ENCODE measurements around the gene H3-3A. TPM values are rescaled to one million over a fixed set of nuclear protein-coding genes. Genes with fewer than 3 reads are reported as not detected.

H3-3A gene
- polyA plus RNA-seq, 2 of the 4 experiments (the other 2 are of a cell fraction): 457 to 530 TPM

- no peak for TF ChIP-seq FOSB (CRISPR knock-in tag; IDR thresholded peaks at IDR 0.05)
These were observed 2.3 kb downstream of the H3-3A start (continued) for GRCh38 chr1:226064816-226065248.

- no peaks in the 10 kb centered on the region for H3K9me3 ChIP-seq
- FAIRE-seq (no peak), DNase-seq (ENCODE audit: low read depth in 1 of 2, low spot score in 1 of 2) (peak in 1 of 2 experiments; percentile 31), ATAC-seq (no peak)
- peak overlapping the region; percentile 83 for H3K4me2 ChIP-seq
- no peak for TF ChIP-seq CHD2 (IDR thresholded peaks at IDR 0.05; ENCODE audit: low read length, partially characterized antibody)
- no peak for TF ChIP-seq RNF2 (IDR thresholded peaks at IDR 0.05; ENCODE audit: borderline replicate concordance, low read depth)
- TF ChIP-seq TFCP2L1 (CRISPR knock-in tag; IDR thresholded peaks at IDR 0.05): no peak
- no peak for TF ChIP-seq USF2 (IDR thresholded peaks at IDR 0.05)
- TF ChIP-seq PBX3 (IDR thresholded peaks at IDR 0.05): no peak
- no peak for TF ChIP-seq RFX5 (IDR thresholded peaks at IDR 0.05)
- TF ChIP-seq E2F6 (IDR thresholded peaks at IDR 0.05; ENCODE audit: borderline replicate concordance, low read depth): no peak
- TF ChIP-seq ZC3H11A (IDR thresholded peaks at IDR 0.05): no peak
- TF ChIP-seq ATOH8 (CRISPR knock-in tag; IDR thresholded peaks at IDR 0.05; ENCODE audit: low read depth): no peak
- TF ChIP-seq CBX2 (IDR thresholded peaks at IDR 0.05; ENCODE audit: borderline replicate concordance, low read depth): no peak
- no peak for TF ChIP-seq MAFK (IDR thresholded peaks at IDR 0.05; ENCODE audit: partially characterized antibody)
- TF ChIP-seq NR3C1 (IDR thresholded peaks at IDR 0.05): no peak
- no peak for TF ChIP-seq GATA3 (IDR thresholded peaks at IDR 0.05; ENCODE audit: borderline replicate concordance)
- TF ChIP-seq PHF8 (IDR thresholded peaks at IDR 0.05; ENCODE audit: borderline replicate concordance, low read depth): no peak
- TF ChIP-seq POLR2A (IDR thresholded peaks at IDR 0.05; ENCODE audit: low read length): no peak
- no peak for TF ChIP-seq CEBPB (IDR thresholded peaks at IDR 0.05)
- no peak for TF ChIP-seq SMC3 (IDR thresholded peaks at IDR 0.05)
- no peak for TF ChIP-seq MAZ (IDR thresholded peaks at IDR 0.05; ENCODE audit: borderline replicate concordance, low read depth, low read length)
- no peak for TF ChIP-seq ZFP36 (IDR thresholded peaks at IDR 0.05; ENCODE audit: borderline replicate concordance, partially characterized antibody)
- WGBS (ENCODE audit: missing lambda C conversion rate): 55% methylated on average over 4 of the region's 4 CpGs
- ChIA-PET CTCF (interaction anchor here (0.7 to 4.7 kb wide), 10 partner anchors 9 to 130 kb away, joined by 3 to 80 read pairs (median 5); no protein-coding TSS in a partner anchor), POLR2A (interaction anchor here (0.8 to 1.0 kb wide), 2 partner anchors 17 to 67 kb away, joined by 3 read pairs; partner anchors contain the start of gene SDE2)
- no peak overlapping the region for H3K27ac ChIP-seq
- no peak overlapping the region for H3K4me3 ChIP-seq
- H3K4me1 ChIP-seq: peaks cover 27% of the 10 kb centered on the region
These were observed 4.0 kb downstream of the H3-3A start for GRCh38 chr1:226066415-226067078.

GRCh38 chr1:226069811-226070489 is 7.4 kb downstream of the H3-3A start:
- H3K27ac ChIP-seq: no peak overlapping the region
- no peak overlapping the region for H3K4me3 ChIP-seq
- DNase-seq (ENCODE audit: low read depth in 1 of 2, low spot score in 1 of 2) (no peak), FAIRE-seq (no peak), ATAC-seq (no peak)
- no peaks in the 10 kb centered on the region for H3K9me3 ChIP-seq
- no peak overlapping the region for H3K4me2 ChIP-seq
- WGBS (ENCODE audit: missing lambda C conversion rate): 92% methylated on average over 13 of the region's 13 CpGs
- H3K4me1 ChIP-seq: peaks cover 24% of the 10 kb centered on the region
- ChIA-PET CTCF (interaction anchor here (1.2 to 4.7 kb wide), 6 partner anchors 7 to 55 kb away, joined by 3 to 30 read pairs (median 6); no protein-coding TSS in a partner anchor), POLR2A (interaction anchor here (3.1 kb wide), 1 partner anchor 13 kb away, joined by 13 read pairs; no protein-coding TSS in a partner anchor)
- TF ChIP-seq FOSL2 (IDR thresholded peaks at IDR 0.05) (no peak), FOSL2 (CRISPR knock-in tag; IDR thresholded peaks at IDR 0.05) (no peak), SMC3 (IDR thresholded peaks at IDR 0.05) (no peak), CHD4 (IDR thresholded peaks at IDR 0.05; ENCODE audit: borderline replicate concordance) (no peak), POLR2AphosphoS2 (conservative IDR thresholded peaks at IDR 0.05; ENCODE audit: low read length) (no peak), PHF8 (IDR thresholded peaks at IDR 0.05; ENCODE audit: borderline replicate concordance, low read depth) (no peak), FOSB (CRISPR knock-in tag; IDR thresholded peaks at IDR 0.05) (no peak), KDM5A (IDR thresholded peaks at IDR 0.05) (no peak), TFCP2L1 (CRISPR knock-in tag; IDR thresholded peaks at IDR 0.05) (no peak), HOXA7 (CRISPR knock-in tag; IDR thresholded peaks at IDR 0.05) (no peak), USF2 (IDR thresholded peaks at IDR 0.05) (no peak), BCL3 (IDR thresholded peaks at IDR 0.05) (no peak), HOXB13 (CRISPR knock-in tag; IDR thresholded peaks at IDR 0.05; ENCODE audit: low read depth) (no peak), MAFK (IDR thresholded peaks at IDR 0.05; ENCODE audit: partially characterized antibody) (no peak), CBX8 (IDR thresholded peaks at IDR 0.05) (no peak), ZC3H11A (IDR thresholded peaks at IDR 0.05) (no peak), EHMT2 (IDR thresholded peaks at IDR 0.05; ENCODE audit: low read depth) (no peak)

Data from A549 (cell line).